SW480 (cell line): ENCODE results near the gene MIGA2.
"Not testable (repeated sequence)": the region's sequence is repeated elsewhere in the genome, so short reads cannot be mapped to it uniquely, and the experiment has no call there.

Experiments used
- DNase-seq: peaks from one replicate; pipeline ENCODE4 v3.0.0-alpha.2; 2016; ENCODE audit warnings: low spot score

The MIGA2 gene

GRCh38 chr9:129100383-129101169 is 64.2 kb downstream of the MIGA2 start:
- DNase-seq, result no peak

GRCh38 chr9:129101279-129101678 is 64.9 kb downstream of the MIGA2 start:
- DNase-seq, result no peak

- DNase-seq, result no peak
These were observed 65.7 kb downstream of the MIGA2 start for GRCh38 chr9:129102095-129102525.

DNA sequence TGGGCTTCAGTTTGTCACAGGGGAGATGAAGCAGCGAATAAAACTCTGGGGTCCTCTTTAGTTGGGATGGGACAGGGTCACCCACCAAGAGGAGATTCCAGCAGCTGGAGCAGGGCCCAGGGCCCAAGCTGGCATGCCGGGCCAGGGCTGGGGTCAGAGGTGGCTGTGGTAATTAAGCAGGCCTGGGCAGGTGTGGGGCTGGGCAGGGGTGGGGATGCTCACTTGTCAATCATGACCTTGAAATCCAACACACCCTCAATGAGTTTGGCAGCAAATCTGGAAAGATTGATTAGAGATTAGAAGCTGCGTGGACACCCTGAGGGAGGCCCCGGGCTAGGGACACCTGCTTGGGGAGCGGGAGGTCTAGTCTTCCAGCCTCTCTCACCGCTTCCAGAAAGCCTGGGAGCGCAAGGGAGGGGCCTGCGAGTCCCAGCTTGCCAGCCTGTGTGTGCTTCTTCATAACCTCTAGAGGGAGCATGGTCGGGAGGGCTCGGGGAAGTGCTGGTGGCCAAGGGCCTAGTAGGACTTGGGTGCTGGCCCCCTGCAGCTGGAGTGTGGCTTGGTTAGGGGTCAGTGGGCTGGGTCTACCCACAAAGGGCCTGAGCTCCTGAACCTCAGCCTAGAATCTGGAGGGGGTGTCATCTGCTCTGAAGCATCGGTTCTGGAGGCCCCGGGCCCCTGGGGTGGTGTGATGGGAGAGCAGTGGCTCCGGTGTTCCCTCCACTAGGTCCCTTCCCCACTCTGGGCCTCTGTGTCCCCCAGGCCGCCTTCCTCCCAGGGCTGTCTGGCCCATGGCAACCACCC is 66.6 kb downstream of the MIGA2 start:
- DNase-seq, result peak; percentile 52

- DNase-seq, result no peak
These were observed 67.2 kb downstream of the MIGA2 start for GRCh38 chr9:129103595-129103965.

- no peak for DNase-seq
These were observed 67.6 kb downstream of the MIGA2 start for GRCh38 chr9:129104051-129104450.

GRCh38 chr9:129105857-129106694 is 69.7 kb downstream of the MIGA2 start:
- DNase-seq, result no peak

- DNase-seq, result no peak
These were observed 71.2 kb downstream of the MIGA2 start for GRCh38 chr9:129107651-129108050.

- DNase-seq, result no peak
These were observed 71.8 kb downstream of the MIGA2 start for GRCh38 chr9:129108083-129108804.

DNA sequence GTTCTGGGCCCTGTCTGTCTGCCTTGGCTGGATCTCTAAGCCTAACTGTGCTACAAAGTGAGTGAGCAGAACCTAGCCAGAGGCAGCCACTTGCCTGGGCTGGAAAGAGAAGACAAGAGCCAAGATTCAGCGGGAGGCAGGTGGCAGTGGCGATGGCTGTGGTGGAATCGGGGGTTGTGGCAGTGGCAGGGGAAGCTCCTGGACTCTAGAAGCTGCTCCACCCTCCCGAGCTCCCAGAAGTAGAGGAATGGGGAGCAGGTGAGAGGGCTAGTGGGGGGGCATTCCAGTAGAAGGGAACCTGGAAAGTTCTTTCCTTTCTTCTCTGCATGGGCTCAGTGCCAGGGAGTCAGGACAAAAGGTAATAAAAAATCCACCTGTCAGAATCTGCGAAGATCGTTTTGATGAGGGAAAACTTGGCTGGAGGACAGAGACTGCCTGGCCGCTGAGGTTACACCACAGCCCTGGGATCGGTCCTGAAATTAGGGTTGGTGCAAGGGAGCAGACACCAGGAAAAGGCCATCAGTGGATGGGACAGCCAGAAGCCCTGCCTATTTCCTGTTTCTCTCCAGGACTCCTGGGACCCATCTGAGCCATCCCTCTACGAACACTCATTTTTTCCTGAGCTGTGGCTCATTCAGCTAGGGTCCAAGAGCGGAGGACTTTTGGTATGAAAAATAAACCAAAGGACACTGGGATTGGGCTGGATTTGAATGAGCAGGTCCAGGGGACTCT is 72.5 kb downstream of the MIGA2 start:
- peak; percentile 31 for DNase-seq

DNA sequence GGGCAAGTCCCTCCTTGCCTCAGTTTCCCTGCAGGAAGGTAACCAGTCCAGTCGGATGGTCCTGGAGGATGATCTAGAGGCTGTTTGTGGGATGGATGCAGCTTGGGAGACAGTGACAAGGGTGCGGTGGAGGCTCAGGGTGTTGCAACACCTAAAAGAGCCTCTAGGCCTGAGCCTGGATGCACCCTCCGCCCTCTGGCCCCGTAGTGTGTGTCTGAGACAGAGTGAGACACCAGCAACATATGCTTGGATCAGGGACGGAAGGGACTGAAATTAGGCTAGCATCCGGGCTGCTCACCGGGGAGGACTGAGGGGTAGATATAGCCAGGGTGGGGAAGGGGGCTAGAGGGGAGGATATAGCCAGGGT is 73.1 kb downstream of the MIGA2 start:
- DNase-seq, result peak; percentile 31

- DNase-seq, result peak; percentile 26
These were observed 73.7 kb downstream of the MIGA2 start for GRCh38 chr9:129109952-129110739.

DNA sequence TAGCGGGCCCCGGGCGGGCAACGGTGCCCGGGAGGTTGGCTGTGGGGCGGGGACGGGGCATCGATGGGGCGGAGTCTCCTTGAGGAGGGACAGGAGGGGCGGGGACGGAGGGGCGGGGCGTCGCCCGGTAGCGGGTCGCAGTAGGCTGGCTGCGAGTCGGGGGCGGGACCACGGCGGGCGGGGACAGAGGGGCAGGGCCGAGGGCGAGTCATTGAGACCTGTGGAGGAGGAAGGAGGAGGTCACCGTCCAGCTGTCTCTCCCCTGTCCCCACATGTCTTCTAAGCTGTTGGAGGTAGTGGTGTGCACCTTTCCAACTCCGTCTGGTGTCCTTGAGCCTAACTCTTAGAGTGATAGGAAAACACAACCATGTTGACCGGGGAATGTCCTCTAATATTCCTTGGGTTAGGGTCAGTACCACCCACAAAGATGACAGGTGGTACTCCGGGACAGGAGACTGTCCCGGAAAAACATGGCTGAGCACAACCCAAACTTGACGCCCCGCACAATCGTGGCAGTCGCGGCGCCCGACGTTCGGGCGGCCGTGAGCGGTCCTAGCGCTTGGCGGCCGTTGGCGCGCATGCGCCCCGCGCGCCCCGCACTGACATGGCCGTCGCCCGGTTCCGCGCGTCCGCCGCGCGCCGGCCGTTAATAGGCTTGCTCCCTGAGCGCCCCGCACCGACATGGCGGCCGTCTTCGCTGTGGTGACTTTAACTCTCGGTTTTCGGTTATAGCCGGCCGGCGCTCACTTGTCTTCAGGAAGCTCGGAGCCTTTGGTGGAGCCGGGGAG is 74.5 kb downstream of the MIGA2 start, which contains the start of the genes CRAT and PTPA:
CRAT (minus strand) TSS at position 54 of the 788 bp plus-strand sequence. CDS start 284 bp downstream, outside the sequence.
PTPA (plus strand) TSS at position 676 of the 788 bp plus-strand sequence. CDS start 186 bp downstream, outside the sequence.
- peak; percentile 92 for DNase-seq

GRCh38 chr9:129111528-129112151 is 75.2 kb downstream of the MIGA2 start:
- peak; percentile 41 for DNase-seq

DNA sequence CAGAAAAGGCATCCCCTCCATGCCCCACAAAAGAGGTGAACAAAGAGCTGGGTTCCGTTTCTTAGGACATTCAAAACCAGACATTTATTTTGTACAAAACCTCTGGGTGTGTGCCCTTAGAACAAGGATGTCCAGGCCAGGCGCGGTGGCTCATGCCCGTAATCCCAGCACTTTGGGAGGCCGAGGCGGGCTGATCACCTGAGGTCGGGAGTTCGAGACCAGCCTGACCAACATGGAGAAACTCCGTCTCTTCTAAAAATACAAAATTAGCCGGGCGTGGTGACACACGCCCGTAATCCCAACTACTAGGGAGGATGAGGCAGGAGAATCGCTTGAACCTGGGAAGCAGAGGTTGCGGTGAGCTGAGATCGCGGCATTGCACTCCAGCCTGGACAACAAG is 76.1 kb downstream of the MIGA2 start:
- DNase-seq, result not testable (repeated sequence)

GRCh38 chr9:129113645-129114304 is 77.3 kb downstream of the MIGA2 start:
- no peak for DNase-seq

GRCh38 chr9:129118799-129119198 is 82.4 kb downstream of the MIGA2 start:
- DNase-seq, result no peak

DNA sequence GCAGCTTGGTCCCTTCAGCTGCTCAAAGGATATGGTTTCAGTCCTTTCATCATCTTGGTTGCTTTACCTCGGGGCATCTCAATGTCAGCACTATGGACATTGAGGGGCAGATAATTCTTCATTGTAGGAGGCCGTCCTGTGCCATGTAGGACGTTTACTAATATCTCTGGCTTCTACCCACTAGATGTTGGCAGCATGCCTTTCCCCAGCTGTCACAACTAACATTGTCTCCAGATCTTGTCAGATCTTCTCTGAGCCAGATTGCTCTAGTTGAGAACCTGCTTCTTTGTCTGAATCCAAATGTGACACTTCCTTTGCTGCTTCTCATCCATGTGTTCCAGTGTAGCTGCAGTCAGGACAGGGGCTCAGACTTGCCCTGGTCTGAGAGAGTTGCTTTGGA is 85.1 kb downstream of the MIGA2 start:
- DNase-seq, result no peak
